Lower lobe of right lung (tissue), 2 donors: Measurements from ENCODE around the gene PYCARD. TPM values are rescaled to one million over a fixed set of nuclear protein-coding genes. Genes with fewer than 3 reads are reported as not detected.
A peak's percentile ranks its signal among the peaks of the same experiment; 100 is the strongest.

Experiments used
- ATAC-seq, 2 donors: fragments of 200-7000 bp; cut with Tn5 transposase; one replicate each; pipeline ENCODE4 v1.9.1; 2020 to 2022; ENCODE audit warnings: mild to moderate bottlenecking in 2 of 2, moderate library complexity in 2 of 2
- DNase-seq: peaks from one replicate; pipeline ENCODE4 v3.0.0-alpha.2; 2020
- H3K27ac ChIP-seq: fragments of 200-600 bp; one replicate; pipeline ENCODE4 v1.8.0; 2022
- H3K27me3 ChIP-seq: fragments of 200-600 bp; one replicate; pipeline ENCODE4 v1.8.0; 2022; ENCODE audit warnings: low read depth
- H3K36me3 ChIP-seq: fragments of 200-600 bp; one replicate; pipeline ENCODE4 v1.8.0; 2022; ENCODE audit warnings: mild to moderate bottlenecking
- H3K4me1 ChIP-seq: fragments of 200-600 bp; one replicate; pipeline ENCODE4 v1.8.0; 2022
- H3K4me3 ChIP-seq: fragments of 200-600 bp; one replicate; pipeline ENCODE4 v1.8.0; 2022; ENCODE audit warnings: mild to moderate bottlenecking
- H3K9me3 ChIP-seq: fragments of 200-600 bp; one replicate; pipeline ENCODE4 v1.8.0; 2022
- intact Hi-C: fragments of 100-400 bp; cut with DNase I; formaldehyde crosslinking; loops from one replicate; pipeline ENCODE4 v1.11.0; 2022
- total RNA-seq: library from RNA; stranded (reverse); fragmentation: NEBNext Ultra II Directional; extraction: Animal tissue kit (Norgen Biotek cat#: 25700); gene quantifications from one replicate; pipeline ENCODE4 v1.2.1, GENCODE V29; 2021
- TF ChIP-seq, protein P1 (sequence below): fragments of 200-600 bp; IDR thresholded peaks from one replicate; pipeline ENCODE4 v1.8.0; 2022; ENCODE audit warnings: antibody characterized with exemption, mild to moderate bottlenecking
- donor health status: DM: no; HTN: yes; CAD: no; lungs with severe emphysema.

The PYCARD gene
- total RNA-seq, 1 donor from 2014 or later: 82.0 TPM

DNA sequence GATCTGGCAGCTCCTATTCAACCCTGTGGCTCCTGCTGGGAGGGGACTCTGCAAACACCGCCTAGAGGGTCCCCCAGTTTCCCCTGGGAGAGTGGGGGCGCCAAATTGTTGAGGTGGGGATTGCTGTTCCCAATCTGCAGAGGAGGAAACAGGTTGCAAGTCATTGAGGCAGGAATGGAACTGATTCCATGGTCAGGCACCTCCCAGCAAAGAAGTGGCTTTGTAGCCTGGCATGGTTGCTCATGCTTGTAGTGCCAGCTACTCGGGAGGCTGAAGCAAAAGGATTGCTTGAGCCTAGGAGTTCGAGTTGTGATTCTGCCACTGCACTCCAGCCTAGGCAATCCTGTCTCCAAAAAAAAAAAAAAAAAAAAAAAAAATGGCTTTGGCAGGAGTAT lies 14.6 kb upstream of the PYCARD start:
- TF ChIP-seq, protein P1, sequence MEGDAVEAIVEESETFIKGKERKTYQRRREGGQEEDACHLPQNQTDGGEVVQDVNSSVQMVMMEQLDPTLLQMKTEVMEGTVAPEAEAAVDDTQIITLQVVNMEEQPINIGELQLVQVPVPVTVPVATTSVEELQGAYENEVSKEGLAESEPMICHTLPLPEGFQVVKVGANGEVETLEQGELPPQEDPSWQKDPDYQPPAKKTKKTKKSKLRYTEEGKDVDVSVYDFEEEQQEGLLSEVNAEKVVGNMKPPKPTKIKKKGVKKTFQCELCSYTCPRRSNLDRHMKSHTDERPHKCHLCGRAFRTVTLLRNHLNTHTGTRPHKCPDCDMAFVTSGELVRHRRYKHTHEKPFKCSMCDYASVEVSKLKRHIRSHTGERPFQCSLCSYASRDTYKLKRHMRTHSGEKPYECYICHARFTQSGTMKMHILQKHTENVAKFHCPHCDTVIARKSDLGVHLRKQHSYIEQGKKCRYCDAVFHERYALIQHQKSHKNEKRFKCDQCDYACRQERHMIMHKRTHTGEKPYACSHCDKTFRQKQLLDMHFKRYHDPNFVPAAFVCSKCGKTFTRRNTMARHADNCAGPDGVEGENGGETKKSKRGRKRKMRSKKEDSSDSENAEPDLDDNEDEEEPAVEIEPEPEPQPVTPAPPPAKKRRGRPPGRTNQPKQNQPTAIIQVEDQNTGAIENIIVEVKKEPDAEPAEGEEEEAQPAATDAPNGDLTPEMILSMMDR: no peak
- H3K4me3 ChIP-seq: peak overlapping the region; percentile 64
- H3K4me1 ChIP-seq: peaks cover 28% of the 10 kb centered on the region
- ATAC-seq (no peak), DNase-seq (no peak)
- no peaks in the 10 kb centered on the region for H3K36me3 ChIP-seq
- H3K27ac ChIP-seq: no peak overlapping the region
- no peaks in the 10 kb centered on the region for H3K9me3 ChIP-seq
- intact Hi-C loops: no loop called here
- H3K27me3 ChIP-seq: peaks cover 53% of the 10 kb centered on the region

DNA sequence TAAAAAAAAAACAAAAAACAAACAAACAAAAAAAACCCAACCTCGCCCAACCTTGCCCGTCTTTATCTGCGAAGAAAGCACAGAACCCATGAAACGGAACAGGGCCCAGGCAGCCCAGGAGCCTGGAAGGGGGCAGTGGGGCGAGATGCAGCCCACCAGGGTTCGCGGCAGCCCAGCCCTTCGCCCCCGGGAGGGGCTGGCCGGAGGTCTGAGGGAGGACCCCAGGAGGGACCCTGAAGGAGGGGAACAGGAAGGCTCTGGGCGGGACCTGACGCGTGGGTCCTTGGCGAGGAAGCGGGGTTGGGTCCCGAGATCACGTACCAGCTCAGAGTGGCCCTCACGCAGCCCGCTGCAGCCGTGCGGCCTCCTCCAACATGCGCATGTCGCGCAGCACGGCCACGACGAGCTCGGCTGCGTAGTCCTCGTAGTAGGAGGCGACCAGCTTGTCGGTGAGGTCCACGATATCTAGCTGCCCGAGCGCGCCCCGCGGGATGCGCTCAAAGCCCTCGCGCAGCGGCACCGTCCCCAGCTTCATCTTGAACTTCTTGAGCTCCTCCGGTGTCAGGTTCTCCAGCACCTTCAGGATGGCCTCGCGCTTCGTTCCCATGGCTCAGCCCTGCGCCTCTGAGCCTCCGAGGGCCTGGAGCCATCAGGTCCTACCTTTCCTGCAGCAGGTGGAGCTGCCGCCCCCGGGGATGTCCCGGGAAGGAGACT lies 14.0 kb upstream of the PYCARD start, which contains the start of gene PYDC1:
Gene PYDC1, minus strand, starts transcription at position 714 of the 714 bp plus-strand sequence. Its CDS starts 107 bp downstream, at position 607.
- TF ChIP-seq, protein P1: no peak
- Histone ChIP-seq H3K4me3 (peak within 1 kb of the TSS; percentile 64), H3K27me3 (peaks cover 53% of the 10 kb centered on the region), H3K4me1 (peaks cover 28% of the 10 kb centered on the region), H3K36me3 (no peaks in the 10 kb centered on the region), H3K27ac (no peak within 1 kb of the TSS), H3K9me3 (no peaks in the 10 kb centered on the region)
- intact Hi-C loops: no loop called here
- peak; percentile 9 to 33 for ATAC-seq
- peak; percentile 62 for DNase-seq

DNA sequence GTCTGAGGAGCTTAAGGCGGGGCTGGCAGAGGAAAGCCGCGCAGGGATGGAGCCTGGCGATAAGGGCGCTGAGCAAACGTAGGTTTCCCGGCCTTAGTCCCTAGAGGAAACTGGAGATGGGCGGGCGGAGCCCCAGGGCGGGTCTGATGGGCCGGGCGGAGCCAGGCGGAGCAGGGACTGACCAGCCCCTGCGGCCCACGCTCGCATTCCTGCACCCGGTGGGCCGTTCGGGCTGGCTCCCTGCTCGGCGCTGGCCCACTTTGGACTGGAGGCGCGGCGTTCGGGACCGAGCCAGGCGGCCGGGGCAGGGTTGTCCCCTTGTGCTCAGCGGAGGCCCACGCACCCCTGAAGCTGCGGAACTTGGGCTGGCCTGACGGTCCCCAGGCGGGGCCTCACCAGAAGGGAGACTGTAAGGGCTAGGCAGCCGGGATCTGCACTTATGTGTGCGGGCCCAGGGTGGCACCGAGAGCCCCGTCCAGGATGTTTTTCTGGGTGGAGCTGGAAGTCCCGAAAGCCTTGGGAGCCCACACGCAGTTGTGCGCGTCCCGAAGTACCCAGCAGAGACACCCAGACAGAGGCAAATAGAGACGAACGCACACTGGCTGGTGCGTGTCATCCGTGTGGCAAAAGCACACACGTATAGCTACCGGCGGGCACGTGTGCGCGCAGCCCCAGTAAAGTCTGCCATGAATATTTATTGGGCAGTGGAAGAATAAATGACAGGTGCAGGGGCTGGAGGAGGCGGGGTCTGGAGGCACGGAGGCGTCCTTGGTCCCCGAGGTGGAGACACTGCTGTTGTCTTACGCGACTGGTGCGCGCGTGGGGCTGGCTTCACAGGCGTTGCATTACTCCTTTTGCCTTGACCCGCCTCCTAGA lies 13.0 kb upstream of the PYCARD start:
- DNase-seq (peak; percentile 79), ATAC-seq (peak; percentile 90 to 93)
- Histone ChIP-seq H3K4me1 (peaks cover 28% of the 10 kb centered on the region), H3K36me3 (no peaks in the 10 kb centered on the region), H3K27me3 (peaks cover 49% of the 10 kb centered on the region), H3K9me3 (no peaks in the 10 kb centered on the region), H3K4me3 (peak overlapping the region; percentile 64), H3K27ac (no peak overlapping the region)
- intact Hi-C loops: no loop called here
- TF ChIP-seq, protein P1: no peak

DNA sequence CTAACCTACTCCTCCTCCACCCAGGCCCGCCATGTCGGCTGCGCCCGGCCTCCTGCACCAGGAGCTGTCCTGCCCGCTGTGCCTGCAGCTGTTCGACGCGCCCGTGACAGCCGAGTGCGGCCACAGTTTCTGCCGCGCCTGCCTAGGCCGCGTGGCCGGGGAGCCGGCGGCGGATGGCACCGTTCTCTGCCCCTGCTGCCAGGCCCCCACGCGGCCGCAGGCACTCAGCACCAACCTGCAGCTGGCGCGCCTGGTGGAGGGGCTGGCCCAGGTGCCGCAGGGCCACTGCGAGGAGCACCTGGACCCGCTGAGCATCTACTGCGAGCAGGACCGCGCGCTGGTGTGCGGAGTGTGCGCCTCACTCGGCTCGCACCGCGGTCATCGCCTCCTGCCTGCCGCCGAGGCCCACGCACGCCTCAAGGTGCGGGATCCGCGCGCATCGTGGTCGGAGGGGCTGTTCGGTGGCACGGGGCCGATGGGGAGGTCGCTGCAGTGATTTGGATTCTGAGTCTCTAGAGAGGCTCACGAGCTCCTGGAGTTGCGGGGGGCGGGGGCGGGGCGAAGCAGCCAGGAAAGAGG lies 12.2 kb upstream of the PYCARD start:
- Histone ChIP-seq H3K36me3 (no peaks in the 10 kb centered on the region), H3K4me1 (peaks cover 28% of the 10 kb centered on the region), H3K4me3 (peak overlapping the region; percentile 64), H3K27me3 (peaks cover 48% of the 10 kb centered on the region), H3K9me3 (no peaks in the 10 kb centered on the region), H3K27ac (no peak overlapping the region)
- intact Hi-C loops: no loop called here
- TF ChIP-seq, protein P1: no peak
- DNase-seq (peak; percentile 53), ATAC-seq (peak; percentile 36 to 47)

DNA sequence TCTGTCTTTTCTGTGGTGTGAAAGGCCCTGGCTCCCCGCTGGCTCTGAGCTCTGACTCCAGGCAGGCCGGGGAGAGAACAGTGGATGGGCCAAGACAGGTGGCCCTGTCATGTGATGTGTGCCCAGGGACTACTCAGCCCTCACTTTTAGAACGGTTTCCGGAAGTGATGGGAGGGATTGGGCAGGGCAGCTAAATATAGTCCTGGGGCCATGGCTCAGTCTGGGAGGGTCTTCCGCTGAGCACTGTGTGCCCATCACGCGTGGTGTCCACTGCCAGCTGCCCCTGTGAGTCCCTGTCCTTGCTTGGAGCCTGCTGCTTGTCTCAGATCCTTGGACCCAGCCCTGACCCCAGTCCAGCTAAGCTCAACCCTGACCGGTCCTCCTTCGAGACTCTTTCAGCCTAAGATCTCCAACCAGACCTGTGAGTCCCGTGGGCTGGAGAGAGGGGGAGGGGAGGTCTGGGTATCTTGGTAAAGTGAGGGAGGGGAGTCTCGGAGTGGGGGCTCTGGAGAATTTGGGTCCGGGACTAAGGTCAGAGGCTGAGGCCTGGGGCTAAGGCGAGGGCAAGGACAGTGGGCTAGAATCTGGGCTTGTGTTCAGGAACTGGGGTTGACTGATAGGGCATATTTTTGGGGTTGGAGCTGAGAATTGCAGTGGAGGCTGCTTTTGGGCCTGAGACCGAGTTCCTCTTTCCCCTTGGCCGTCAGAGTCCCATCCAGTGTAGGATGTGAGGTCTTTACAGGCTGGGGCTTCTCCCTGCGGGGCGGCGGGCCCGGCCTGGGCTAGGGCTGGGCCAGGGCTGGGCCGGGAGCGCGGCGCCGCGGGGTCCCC lies 11.5 kb upstream of the PYCARD start, which contains the start of gene TRIM72:
Gene TRIM72, plus strand, starts transcription at position 243 of the 831 bp plus-strand sequence. CDS start 620 bp downstream, outside the sequence.
- Histone ChIP-seq H3K27me3 (peaks cover 42% of the 10 kb centered on the region), H3K4me1 (peaks cover 28% of the 10 kb centered on the region), H3K36me3 (no peaks in the 10 kb centered on the region), H3K27ac (no peak within 1 kb of the TSS), H3K9me3 (no peaks in the 10 kb centered on the region), H3K4me3 (peak within 1 kb of the TSS; percentile 64)
- intact Hi-C loops: no loop called here
- TF ChIP-seq, protein P1: no peak
- no peak for DNase-seq
- no peak for ATAC-seq
